Measurements from ENCODE around the gene CCDC152. TPM values are rescaled to one million over a fixed set of nuclear protein-coding genes. Genes with fewer than 3 reads are reported as not detected.

Gene CCDC152
- polyA plus RNA-seq, 3 donors: 0.09 to 0.18 (median 0.09) TPM

DNA sequence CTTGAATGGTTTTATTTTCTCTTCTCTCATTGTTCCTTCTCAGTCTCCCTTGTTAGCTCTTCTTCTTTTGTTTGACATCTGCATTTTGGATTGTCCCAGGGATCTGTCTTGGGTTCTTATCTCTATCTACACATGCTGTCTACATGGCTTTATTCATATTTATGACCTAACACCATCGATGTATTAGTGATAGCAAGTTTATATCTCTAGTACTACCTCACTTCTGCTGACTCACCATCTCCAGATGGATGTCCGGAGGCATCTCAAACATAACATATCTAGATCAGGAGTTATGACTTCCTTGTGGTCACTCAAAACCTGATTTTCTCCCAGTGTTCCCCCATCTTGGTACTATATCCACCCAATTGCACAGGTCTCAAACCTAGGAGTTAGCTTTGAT, 74.3 kb downstream of the CCDC152 start:
- Histone ChIP-seq H4K20me1 (ENCODE audit: insufficient read depth, low read length) (no peaks in the 10 kb centered on the region), H3K4me3 (replicated peaks in 1 of 3; ENCODE audit: low read depth in 2 of 3, low read length in 3 of 3) (no peak overlapping the region), H3K9ac (ENCODE audit: insufficient read depth, low read length, poor library complexity, severe bottlenecking) (no peak overlapping the region), H3K27ac (ENCODE audit: low read depth in 1 of 2, low read length in 2 of 2) (no peak overlapping the region), H3K79me2 (ENCODE audit: insufficient read depth, low read length) (no peaks in the 10 kb centered on the region), H3K4me1 (ENCODE audit: control insufficient read depth in 1 of 2, insufficient read depth in 2 of 2, low read length in 2 of 2) (no peaks in the 10 kb centered on the region), H3K4me2 (replicated peaks; ENCODE audit: extremely low read depth, low read length, poor library complexity, severe bottlenecking) (no peak overlapping the region), H2AFZ (ENCODE audit: insufficient read depth, low read depth, low read length, poor library complexity, severe bottlenecking) (no peak overlapping the region), H3K36me3 (replicated peaks in 1 of 2; ENCODE audit: control insufficient read depth in 1 of 2, insufficient read depth in 2 of 2, low read length in 2 of 2) (no peaks in the 10 kb centered on the region), H3K27me3 (ENCODE audit: control insufficient read depth in 2 of 2, insufficient read depth in 2 of 2, low read length in 2 of 2) (no peaks in the 10 kb centered on the region), H3K9me3 (replicated peaks in 1 of 2; ENCODE audit: control insufficient read depth in 1 of 2, insufficient read depth in 1 of 2, low read length in 2 of 2) (peaks cover 0 to under 1% of the 10 kb centered on the region in 2 donors)
- peak overlapping the region in 1 of 7 donors; percentile 4 for H3K27ac Mint-ChIP-seq
- intact Hi-C loops (cut with micrococcal nuclease): no loop called here
- H3K36me3 Mint-ChIP-seq: no peaks in the 10 kb centered on the region
- H3K4me3 Mint-ChIP-seq: no peak overlapping the region
- TF ChIP-seq, protein P1, sequence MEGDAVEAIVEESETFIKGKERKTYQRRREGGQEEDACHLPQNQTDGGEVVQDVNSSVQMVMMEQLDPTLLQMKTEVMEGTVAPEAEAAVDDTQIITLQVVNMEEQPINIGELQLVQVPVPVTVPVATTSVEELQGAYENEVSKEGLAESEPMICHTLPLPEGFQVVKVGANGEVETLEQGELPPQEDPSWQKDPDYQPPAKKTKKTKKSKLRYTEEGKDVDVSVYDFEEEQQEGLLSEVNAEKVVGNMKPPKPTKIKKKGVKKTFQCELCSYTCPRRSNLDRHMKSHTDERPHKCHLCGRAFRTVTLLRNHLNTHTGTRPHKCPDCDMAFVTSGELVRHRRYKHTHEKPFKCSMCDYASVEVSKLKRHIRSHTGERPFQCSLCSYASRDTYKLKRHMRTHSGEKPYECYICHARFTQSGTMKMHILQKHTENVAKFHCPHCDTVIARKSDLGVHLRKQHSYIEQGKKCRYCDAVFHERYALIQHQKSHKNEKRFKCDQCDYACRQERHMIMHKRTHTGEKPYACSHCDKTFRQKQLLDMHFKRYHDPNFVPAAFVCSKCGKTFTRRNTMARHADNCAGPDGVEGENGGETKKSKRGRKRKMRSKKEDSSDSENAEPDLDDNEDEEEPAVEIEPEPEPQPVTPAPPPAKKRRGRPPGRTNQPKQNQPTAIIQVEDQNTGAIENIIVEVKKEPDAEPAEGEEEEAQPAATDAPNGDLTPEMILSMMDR (IDR thresholded peaks at IDR 0.05): no peak
- WGBS (ENCODE audit: insufficient coverage): no CpG with 5 or more reads among the region's 2 CpGs
- H3K9me3 Mint-ChIP-seq: peaks cover 4 to 17% (median 9%) of the 10 kb centered on the region in 7 donors
- H3K4me1 Mint-ChIP-seq: no peaks in the 10 kb centered on the region
- no peaks in the 10 kb centered on the region for H3K27me3 Mint-ChIP-seq (ENCODE audit: low read depth in 3 of 3)
- no peak for DNase-seq

DNA sequence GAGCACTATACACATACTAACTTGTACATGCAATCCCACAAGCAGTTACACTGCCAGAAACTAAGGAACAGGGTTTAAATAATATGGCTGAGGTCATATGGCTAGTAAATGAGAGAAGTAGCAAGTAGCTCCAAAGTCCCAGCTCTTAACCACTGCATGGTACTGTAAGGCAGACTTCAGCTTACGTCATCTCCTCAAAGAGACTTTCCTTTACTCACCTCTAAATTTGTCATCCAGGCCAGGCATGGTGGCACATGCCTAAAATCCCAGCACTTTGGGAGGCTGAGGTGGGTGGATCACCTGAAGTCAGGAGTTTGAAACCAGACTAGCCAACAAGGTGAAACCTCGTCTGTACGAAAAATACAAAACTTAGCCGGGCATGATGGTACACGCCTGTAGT, 75.4 kb downstream of the CCDC152 start:
- Histone ChIP-seq H2AFZ (ENCODE audit: insufficient read depth, low read depth, low read length, poor library complexity, severe bottlenecking) (no peak overlapping the region), H3K27me3 (ENCODE audit: control insufficient read depth in 2 of 2, insufficient read depth in 2 of 2, low read length in 2 of 2) (no peaks in the 10 kb centered on the region), H3K36me3 (replicated peaks in 1 of 2; ENCODE audit: control insufficient read depth in 1 of 2, insufficient read depth in 2 of 2, low read length in 2 of 2) (no peaks in the 10 kb centered on the region), H3K79me2 (ENCODE audit: insufficient read depth, low read length) (no peaks in the 10 kb centered on the region), H3K9me3 (replicated peaks in 1 of 2; ENCODE audit: control insufficient read depth in 1 of 2, insufficient read depth in 1 of 2, low read length in 2 of 2) (peaks cover 4 to 8% of the 10 kb centered on the region in 2 donors), H3K27ac (ENCODE audit: low read depth in 1 of 2, low read length in 2 of 2) (no peak overlapping the region), H3K4me1 (ENCODE audit: control insufficient read depth in 1 of 2, insufficient read depth in 2 of 2, low read length in 2 of 2) (no peaks in the 10 kb centered on the region), H3K4me3 (replicated peaks in 1 of 3; ENCODE audit: low read depth in 2 of 3, low read length in 3 of 3) (no peak overlapping the region), H3K9ac (ENCODE audit: insufficient read depth, low read length, poor library complexity, severe bottlenecking) (no peak overlapping the region), H4K20me1 (ENCODE audit: insufficient read depth, low read length) (no peaks in the 10 kb centered on the region), H3K4me2 (replicated peaks; ENCODE audit: extremely low read depth, low read length, poor library complexity, severe bottlenecking) (no peak overlapping the region)
- TF ChIP-seq, protein P1 (IDR thresholded peaks at IDR 0.05): no peak
- H3K27me3 Mint-ChIP-seq (ENCODE audit: low read depth in 3 of 3): no peaks in the 10 kb centered on the region
- no peak overlapping the region for H3K4me3 Mint-ChIP-seq
- no peak for DNase-seq
- peaks cover 8 to 23% (median 13%) of the 10 kb centered on the region in 7 donors for H3K9me3 Mint-ChIP-seq
- H3K27ac Mint-ChIP-seq: no peak overlapping the region
- intact Hi-C loops (cut with micrococcal nuclease): no loop called here
- no peaks in the 10 kb centered on the region for H3K4me1 Mint-ChIP-seq
- WGBS (ENCODE audit: insufficient coverage): 100% methylated on average over 4 of the region's 5 CpGs
- no peaks in the 10 kb centered on the region for H3K36me3 Mint-ChIP-seq

Measured in CD14-positive monocyte (primary cell).